Endothelial cell of umbilical vein (primary cell): ENCODE results near the gene ANKRD18B. TPM values are rescaled to one million over a fixed set of nuclear protein-coding genes. Genes with fewer than 3 reads are reported as not detected.
"Not testable (repeated sequence)": the region's sequence is repeated elsewhere in the genome, so short reads cannot be mapped to it uniquely, and the experiment has no call there.

Source experiments
- BruUV-seq: library from RNA; stranded (reverse); fragments of 400-500 nt; replicated peaks from 2 replicates; lab custom pipeline; 2021; lab: Mats Ljungman, UMichigan
- CTCF ChIA-PET: fragments of 300-600, 350-600 bp; sonication (Branson Sonifier 250); formaldehyde crosslinking; loops from one replicate; lab custom pipeline; 2021; ENCODE audit warnings: antibody characterized with exemption, inconsistent platforms; lab: Charles Lee
- POLR2A ChIA-PET: fragments of 300-600, 350-600 bp; sonication (Branson Sonifier 250); formaldehyde crosslinking; loops from one replicate; lab custom pipeline; 2021; ENCODE audit warnings: antibody characterized with exemption, inconsistent platforms; lab: Charles Lee
- DNase-seq: peaks from one replicate; pipeline ENCODE4 v3.0.0-alpha.2; 2011; ENCODE audit warnings: low read depth, low spot score
- FAIRE-seq: peaks from 2 replicates; lab custom pipeline; 2011; peaks lifted over from hg19 to GRCh38; lab: Jason Lieb, UNC
- H2AFZ ChIP-seq: 2 replicates; pipeline ENCODE4 v1.6.0; 2012; ENCODE audit warnings: low read depth, low read length, control low read depth, inconsistent platforms
- H3K27ac ChIP-seq: 2 replicates; pipeline ENCODE4 v1.5.1; 2011; ENCODE audit warnings: low read depth, mild to moderate bottlenecking, control low read depth, low read length, moderate library complexity; ENCODE audit not compliant: insufficient read depth
- H3K27me3 ChIP-seq, 2 experiments: 2 replicates each; pipeline versions ENCODE4 v1.6.0 to v1.6.1; 2011; ENCODE audit warnings: low read length in 2 of 2, mixed read lengths in 1 of 2; ENCODE audit not compliant: control insufficient read depth in 2 of 2, insufficient read depth in 2 of 2
- H3K36me3 ChIP-seq, 2 experiments: 2 replicates in 1 of 2; 3 replicates in 1 of 2; pipeline ENCODE4 v1.5.1; 2011; ENCODE audit warnings: low read length in 2 of 2, mild to moderate bottlenecking in 1 of 2, moderate library complexity in 1 of 2; ENCODE audit not compliant: control insufficient read depth in 2 of 2, insufficient read depth in 2 of 2; ENCODE audit errors: extremely low read depth in 1 of 2
- H3K4me1 ChIP-seq: 3 replicates; pipeline ENCODE4 v1.5.1; 2011; ENCODE audit warnings: mild to moderate bottlenecking, low read length; ENCODE audit not compliant: control insufficient read depth, insufficient read depth; ENCODE audit errors: extremely low read depth
- H3K4me2 ChIP-seq: 2 replicates; pipeline ENCODE4 v1.6.1; 2011; ENCODE audit warnings: low read length, control low read depth, mixed read lengths; ENCODE audit not compliant: insufficient read depth
- H3K4me3 ChIP-seq, 3 experiments: fragments of 200-600 bp in 1 of 3; sonication (generic), shearing (Covaris generic) in 1 of 3; replicated peaks in 1 of 3; 2 replicates each; pipeline ENCODE4 v1.5.1; 2011 to 2016; ENCODE audit warnings: control low read depth in 3 of 3, low read length in 3 of 3, mild to moderate bottlenecking in 2 of 3, inconsistent platforms in 1 of 3, low read depth in 1 of 3, moderate library complexity in 1 of 3; ENCODE audit not compliant: insufficient read depth in 1 of 3
- H3K79me2 ChIP-seq: 2 replicates; pipeline ENCODE4 v1.6.0; 2012; ENCODE audit warnings: low read length, inconsistent platforms; ENCODE audit not compliant: control insufficient read depth, insufficient read depth
- H3K9ac ChIP-seq: replicated peaks from 2 replicates; pipeline ENCODE3; 2011; ENCODE audit warnings: low read length, control low read depth; ENCODE audit not compliant: insufficient read depth; ENCODE audit errors: extremely low read depth
- H3K9me1 ChIP-seq: replicated peaks from 3 replicates; pipeline ENCODE4 v1.6.0; 2011; ENCODE audit warnings: mild to moderate bottlenecking, low read length; ENCODE audit not compliant: control insufficient read depth, insufficient read depth; ENCODE audit errors: extremely low read depth
- H3K9me3 ChIP-seq: replicated peaks from 2 replicates; pipeline ENCODE4 v1.5.1; 2012; ENCODE audit warnings: low read length, inconsistent platforms; ENCODE audit not compliant: control insufficient read depth, insufficient read depth
- H4K20me1 ChIP-seq: replicated peaks from 2 replicates; pipeline ENCODE3; 2011; ENCODE audit warnings: mild to moderate bottlenecking, low read length; ENCODE audit not compliant: control insufficient read depth, insufficient read depth; ENCODE audit errors: extremely low read depth
- dilution Hi-C: fragments of 300-500 bp; cut with MboI; formaldehyde crosslinking; loops from one replicate; pipeline ENCODE4 v1.15.0; 2019; ENCODE audit warnings: low sequenced_read_pairs; ENCODE audit not compliant: extremely low pct_ligation_motif_present
- intact Hi-C: fragments of 100-400 bp; cut with micrococcal nuclease; formaldehyde crosslinking; loops from one replicate; pipeline ENCODE4 v1.10.0; 2022
- polyA plus RNA-seq, 4 experiments: library from polyadenylated mRNA; depleted of rRNA in 3 of 4; stranded (reverse) in 3 of 4; unstranded in 1 of 4; fragments of >200 nt; gene quantifications; 2 replicates each; pipeline versions ENCODE4 v1.2.1 to v1.2.3, GENCODE V29; 2011 to 2012; ENCODE audit warnings: missing spikeins in 1 of 4
- total RNA-seq: library from RNA; stranded (reverse); gene quantifications from 2 replicates; pipeline ENCODE4 v1.2.3, GENCODE V29; 2021

ANKRD18B gene
- total and polyA plus RNA-seq, 2 donors (not counting 3 experiments of a cell fraction or from before 2014, with no cell fraction given): 1.4 to 10.9 TPM

GRCh38 chr9:33597386-33597785 lies 73.3 kb downstream of the ANKRD18B start:
- not testable (repeated sequence) for DNase-seq

GRCh38 chr9:33598796-33599379 lies 74.8 kb downstream of the ANKRD18B start:
- BruUV-seq, CTCF ChIA-PET, FAIRE-seq: not testable (repeated sequence)

More at GRCh38 chr9:33597386-33597785, 73.3 kb downstream of the ANKRD18B start:
- dilution Hi-C loops, intact Hi-C loops, H3K4me1 ChIP-seq, H2AFZ ChIP-seq, FAIRE-seq, H3K4me3 ChIP-seq, H3K27ac ChIP-seq, H3K9ac ChIP-seq, BruUV-seq, CTCF ChIA-PET, H3K9me3 ChIP-seq, H3K36me3 ChIP-seq, H3K27me3 ChIP-seq, H3K79me2 ChIP-seq, POLR2A ChIA-PET, H3K4me2 ChIP-seq, H4K20me1 ChIP-seq, H3K9me1 ChIP-seq: not testable (repeated sequence)

GRCh38 chr9:33600911-33601310 lies 76.9 kb downstream of the ANKRD18B start:
- H3K9me1 ChIP-seq, H3K4me3 ChIP-seq, BruUV-seq, H3K27ac ChIP-seq, POLR2A ChIA-PET, H3K9me3 ChIP-seq, H3K9ac ChIP-seq, H3K36me3 ChIP-seq, DNase-seq, intact Hi-C loops, dilution Hi-C loops, FAIRE-seq, CTCF ChIA-PET, H3K4me1 ChIP-seq, H2AFZ ChIP-seq, H3K27me3 ChIP-seq, H3K79me2 ChIP-seq, H4K20me1 ChIP-seq, H3K4me2 ChIP-seq: not testable (repeated sequence)

More at GRCh38 chr9:33598796-33599379, 74.8 kb downstream of the ANKRD18B start:
- H3K36me3 ChIP-seq, H3K27ac ChIP-seq, H3K9ac ChIP-seq, H3K4me2 ChIP-seq, H4K20me1 ChIP-seq, H3K9me1 ChIP-seq, intact Hi-C loops, H3K4me1 ChIP-seq, DNase-seq, H3K9me3 ChIP-seq, H3K4me3 ChIP-seq, dilution Hi-C loops, H2AFZ ChIP-seq, H3K27me3 ChIP-seq, H3K79me2 ChIP-seq, POLR2A ChIA-PET: not testable (repeated sequence)
